SH-SY5Y (cell line): ENCODE data around the gene FNDC3A.

ENCODE experiments used
- GATA2 ChIP-seq: IDR thresholded peaks from 2 replicates; pipeline ENCODE4 v1.6.1; 2011; ENCODE audit warnings: mild to moderate bottlenecking, low read depth, low read length
- GATA3 ChIP-seq: IDR thresholded peaks from 2 replicates; pipeline ENCODE4 v1.6.1; 2011; ENCODE audit warnings: low read depth, mild to moderate bottlenecking, low read length, moderate library complexity

The FNDC3A gene

DNA sequence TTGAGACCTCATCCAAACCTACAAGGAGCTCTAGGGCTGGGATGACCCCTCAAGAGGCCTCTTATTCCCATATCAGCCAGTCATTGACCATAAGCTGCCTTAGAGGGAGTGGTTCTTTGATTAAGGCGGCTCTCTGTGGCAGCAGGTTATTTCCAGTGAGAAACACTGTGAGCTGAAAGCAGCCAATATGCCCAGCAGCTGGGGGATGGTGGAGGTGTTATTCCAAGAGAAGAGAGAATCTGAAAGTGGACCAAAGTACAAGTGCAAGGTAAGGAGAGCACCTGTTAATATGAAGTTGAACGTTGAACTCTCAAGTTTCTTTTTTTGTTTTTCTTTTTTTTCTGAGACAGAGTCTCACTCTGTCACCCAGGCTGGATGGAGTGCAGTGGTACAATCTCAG is 20.2 kb upstream of the FNDC3A start:
- no peak for TF ChIP-seq GATA3
- no peak for TF ChIP-seq GATA2

DNA sequence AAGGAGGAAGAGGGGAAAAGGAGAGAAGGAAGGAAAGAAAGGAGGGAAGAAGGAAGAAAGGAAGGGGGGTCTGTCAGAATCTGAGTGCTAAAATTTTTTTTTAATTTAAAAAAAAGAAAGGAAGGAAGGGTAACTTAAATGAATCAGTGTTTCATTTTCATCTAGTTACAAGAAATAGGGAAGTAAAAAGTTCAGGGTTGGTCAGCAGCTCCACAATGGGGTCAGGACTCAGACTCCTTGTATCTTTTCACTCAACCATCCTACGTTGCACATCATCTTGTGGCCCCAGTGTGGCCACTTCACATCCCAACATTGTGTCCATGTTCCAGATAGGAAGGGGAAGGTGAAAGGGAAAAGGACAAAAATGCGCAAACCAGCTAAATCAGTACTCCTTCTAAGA is 14.3 kb upstream of the FNDC3A start:
- no peak for TF ChIP-seq GATA3
- TF ChIP-seq GATA2: no peak

DNA sequence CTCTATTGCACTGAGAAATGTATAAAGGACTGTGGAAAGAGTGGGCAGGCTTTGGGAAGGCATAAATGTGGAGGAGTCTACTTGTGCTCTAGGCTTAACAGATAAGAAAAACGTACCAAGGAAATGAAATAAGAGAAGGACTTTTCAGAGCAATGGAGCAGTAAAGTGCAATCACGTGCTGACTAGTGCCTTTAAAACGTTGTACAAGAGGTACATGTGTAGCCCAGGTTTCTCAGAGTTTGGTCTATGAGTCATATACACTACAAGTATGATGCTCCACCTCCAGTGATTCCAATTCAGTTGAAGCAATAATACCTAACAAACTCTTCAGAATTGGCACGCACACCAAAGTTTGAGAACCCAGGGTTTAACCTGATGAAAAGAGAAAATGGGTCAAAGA is 13.4 kb upstream of the FNDC3A start:
- TF ChIP-seq GATA2 (no peak), GATA3 (no peak)

DNA sequence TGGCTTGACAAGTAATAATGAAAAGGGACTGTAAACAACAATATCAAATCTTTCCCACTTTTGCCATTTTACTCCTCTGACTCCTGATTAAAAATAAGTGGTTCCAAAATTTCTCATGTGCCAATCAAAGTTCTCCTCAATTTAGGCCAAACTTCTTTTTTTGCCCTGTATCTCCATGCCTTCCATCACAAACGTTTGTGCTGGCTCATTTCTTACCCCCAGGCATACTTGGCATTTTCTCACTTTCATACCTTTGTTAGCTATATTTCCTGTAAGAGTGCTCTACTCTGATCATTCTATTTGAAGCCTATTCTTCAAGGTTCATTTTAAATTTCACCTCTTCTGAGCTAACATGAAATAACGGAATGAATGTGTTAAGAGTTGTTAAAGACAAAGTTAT is 10.0 kb upstream of the FNDC3A start:
- TF ChIP-seq GATA2: no peak
- TF ChIP-seq GATA3: no peak

- peak; percentile 81 for TF ChIP-seq GATA3
- peak; percentile 66; the same call in 1 of the 2 replicates for TF ChIP-seq GATA2
Observed at GRCh38 chr13:48969685-48970084, 6.0 kb upstream of the FNDC3A start.

DNA sequence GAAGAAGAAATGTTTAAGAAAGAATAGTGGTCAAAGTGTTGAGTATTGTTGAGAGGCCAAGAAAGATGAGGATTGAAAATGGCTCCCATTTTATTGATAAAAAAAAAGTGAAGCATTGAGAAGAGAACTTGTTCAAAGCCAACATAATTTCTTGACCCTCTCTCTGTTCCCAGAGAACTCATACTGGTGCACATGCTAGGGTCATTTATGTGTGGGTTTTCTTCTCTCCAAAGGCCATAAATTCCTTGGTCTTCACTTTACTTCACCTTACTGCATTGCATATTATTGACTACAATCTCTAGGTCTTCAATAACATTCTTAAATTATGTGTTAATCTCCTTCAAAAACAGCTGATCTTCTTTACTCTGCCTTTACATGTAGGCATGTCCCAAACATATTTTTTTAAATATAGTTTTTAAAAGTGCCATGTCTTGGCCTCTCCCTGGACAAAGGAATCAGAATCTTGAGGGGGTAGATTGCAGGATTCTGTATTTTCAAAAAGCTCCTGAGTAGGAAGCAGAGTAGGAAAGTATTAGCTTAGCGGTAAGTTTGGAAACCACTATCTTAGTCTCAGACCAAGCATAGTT is 1.8 kb upstream of the FNDC3A start:
- TF ChIP-seq GATA2: no peak
- no peak for TF ChIP-seq GATA3

GRCh38 chr13:48975101-48975855 is 434 bp upstream of the FNDC3A start:
- no peak for TF ChIP-seq GATA3
- no peak for TF ChIP-seq GATA2

- no peak for TF ChIP-seq GATA3
- no peak for TF ChIP-seq GATA2
Observed at GRCh38 chr13:48976576-48977285, 1.0 kb downstream of the FNDC3A start.

DNA sequence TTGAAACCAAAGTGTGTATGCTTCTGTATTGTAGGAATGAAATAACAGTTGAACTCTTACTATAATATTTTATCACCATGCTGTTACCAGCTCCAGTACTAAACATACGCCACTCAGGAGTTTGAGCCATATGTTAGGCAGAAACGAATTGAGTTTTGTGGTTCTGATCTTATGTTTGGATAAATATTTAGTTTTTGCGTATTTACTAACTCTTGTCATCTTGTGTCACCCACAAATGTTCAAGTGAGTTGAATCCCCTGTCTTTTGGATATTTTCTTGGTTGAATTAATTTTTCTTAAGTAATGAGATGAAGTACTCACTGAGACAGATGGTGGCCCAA is 1.5 kb downstream of the FNDC3A start:
- no peak for TF ChIP-seq GATA3
- TF ChIP-seq GATA2: no peak

DNA sequence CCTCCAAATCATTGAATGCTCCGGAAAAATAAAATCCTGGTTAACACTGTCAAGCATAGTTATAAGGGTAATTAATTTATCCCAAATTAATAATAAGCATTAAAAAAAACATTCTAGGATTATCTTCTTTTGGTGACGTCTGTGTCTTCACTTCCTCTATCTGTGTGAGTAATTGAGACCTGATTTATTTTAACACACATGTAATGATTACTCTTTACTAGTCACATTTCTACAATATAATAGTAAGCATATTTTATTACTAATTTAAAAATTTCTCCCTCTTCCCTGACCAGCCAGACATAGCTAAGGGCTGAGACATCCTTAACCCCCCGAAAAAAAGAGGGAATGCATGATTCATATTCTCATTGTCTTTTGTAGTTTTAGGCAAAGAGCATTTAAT is 2.3 kb downstream of the FNDC3A start:
- TF ChIP-seq GATA2: no peak
- TF ChIP-seq GATA3: no peak

DNA sequence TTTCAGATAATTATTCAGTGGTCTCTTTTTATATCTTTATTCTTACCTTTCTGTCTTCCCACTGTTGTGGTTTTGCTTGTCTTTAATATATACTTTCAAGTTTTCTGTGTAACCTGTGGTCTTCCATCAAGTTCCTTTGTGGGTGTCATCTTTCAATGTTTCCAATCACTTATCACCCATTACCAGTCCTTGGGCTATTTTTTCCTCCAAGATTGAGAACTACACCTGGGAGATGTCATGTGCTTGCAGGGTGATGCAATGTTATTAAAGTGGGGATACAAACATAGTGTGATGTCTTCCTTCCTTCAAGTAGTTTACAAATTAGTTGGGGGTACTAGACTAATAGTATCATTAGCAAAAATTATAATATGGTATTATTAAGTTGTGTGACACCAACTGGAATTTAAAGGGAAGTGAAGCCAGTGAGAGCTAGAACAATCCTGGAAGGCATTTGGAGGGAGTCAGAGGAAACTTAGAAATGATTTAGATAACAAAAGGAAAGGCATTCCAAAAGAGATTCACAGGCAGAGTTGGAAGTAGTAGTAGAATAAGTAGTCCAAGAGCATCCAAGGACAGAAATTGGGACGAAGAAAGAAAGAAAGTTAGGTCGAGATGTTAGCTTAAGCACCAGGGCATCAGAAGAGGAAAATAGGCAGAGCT is 3.4 kb downstream of the FNDC3A start:
- TF ChIP-seq GATA3 (no peak), GATA2 (no peak)

GRCh38 chr13:48979892-48980291 is 4.2 kb downstream of the FNDC3A start:
- TF ChIP-seq GATA2: no peak
- TF ChIP-seq GATA3: no peak

GRCh38 chr13:48983331-48983730 is 7.6 kb downstream of the FNDC3A start:
- no peak for TF ChIP-seq GATA2
- no peak for TF ChIP-seq GATA3

GRCh38 chr13:48985756-48986155 is 10.0 kb downstream of the FNDC3A start:
- no peak for TF ChIP-seq GATA2
- TF ChIP-seq GATA3: no peak
